Occipital lobe (tissue), 2 donors: ENCODE measurements around the gene RAB11FIP5. TPM values are rescaled to one million over a fixed set of nuclear protein-coding genes. Genes with fewer than 3 reads are reported as not detected.
"Not testable (repeated sequence)": the region's sequence is repeated elsewhere in the genome, so short reads cannot be mapped to it uniquely, and the experiment has no call there.

Source experiments
- DNase-seq: peaks from one replicate; lab custom pipeline; 2025; lab: John Stamatoyannopoulos, UW
- total RNA-seq: library from RNA; depleted of rRNA; stranded (reverse); fragments of >200 nt; gene quantifications from one replicate; pipeline ENCODE4 v1.2.3, GENCODE V29; 2014

The RAB11FIP5 gene
- total RNA-seq, 1 donor from 2014 or later = 7.5 TPM

DNA sequence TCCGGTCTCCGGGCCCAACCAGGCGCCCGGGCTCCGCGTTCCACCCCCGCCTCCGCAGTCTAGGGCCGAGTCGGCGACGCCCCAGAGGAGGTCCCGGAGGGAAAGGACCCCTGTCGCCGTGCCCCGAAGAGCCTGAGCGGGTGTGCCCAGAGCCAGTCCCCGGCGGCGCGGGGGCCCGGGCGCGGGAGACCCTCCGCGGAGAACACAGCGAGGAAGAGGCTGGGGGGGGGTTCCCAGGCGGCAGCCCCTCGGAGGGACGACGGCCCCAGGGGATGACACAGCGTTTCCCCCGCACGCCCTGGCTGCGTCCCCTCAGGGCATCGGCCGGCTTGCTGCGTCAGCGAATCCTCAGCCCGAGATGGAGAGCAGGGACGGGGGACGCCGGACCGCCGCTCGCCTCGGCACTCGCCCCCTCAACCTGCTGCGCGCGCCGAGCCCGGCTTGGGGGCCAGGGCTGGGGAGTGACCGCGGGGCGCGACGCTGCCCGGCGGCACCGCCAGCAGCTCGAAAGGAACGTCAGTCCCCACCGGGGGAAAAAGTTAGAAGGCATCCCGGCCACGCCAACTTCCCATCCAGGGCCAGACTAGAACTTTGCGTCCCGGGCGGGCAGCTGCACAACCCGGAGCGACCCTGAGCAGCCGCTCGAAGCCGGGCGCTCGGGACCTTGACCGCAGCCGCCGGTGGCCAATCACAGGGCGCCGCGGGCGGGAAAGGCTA, 41.9 kb downstream of the RAB11FIP5 start:
- no peak for DNase-seq

DNA sequence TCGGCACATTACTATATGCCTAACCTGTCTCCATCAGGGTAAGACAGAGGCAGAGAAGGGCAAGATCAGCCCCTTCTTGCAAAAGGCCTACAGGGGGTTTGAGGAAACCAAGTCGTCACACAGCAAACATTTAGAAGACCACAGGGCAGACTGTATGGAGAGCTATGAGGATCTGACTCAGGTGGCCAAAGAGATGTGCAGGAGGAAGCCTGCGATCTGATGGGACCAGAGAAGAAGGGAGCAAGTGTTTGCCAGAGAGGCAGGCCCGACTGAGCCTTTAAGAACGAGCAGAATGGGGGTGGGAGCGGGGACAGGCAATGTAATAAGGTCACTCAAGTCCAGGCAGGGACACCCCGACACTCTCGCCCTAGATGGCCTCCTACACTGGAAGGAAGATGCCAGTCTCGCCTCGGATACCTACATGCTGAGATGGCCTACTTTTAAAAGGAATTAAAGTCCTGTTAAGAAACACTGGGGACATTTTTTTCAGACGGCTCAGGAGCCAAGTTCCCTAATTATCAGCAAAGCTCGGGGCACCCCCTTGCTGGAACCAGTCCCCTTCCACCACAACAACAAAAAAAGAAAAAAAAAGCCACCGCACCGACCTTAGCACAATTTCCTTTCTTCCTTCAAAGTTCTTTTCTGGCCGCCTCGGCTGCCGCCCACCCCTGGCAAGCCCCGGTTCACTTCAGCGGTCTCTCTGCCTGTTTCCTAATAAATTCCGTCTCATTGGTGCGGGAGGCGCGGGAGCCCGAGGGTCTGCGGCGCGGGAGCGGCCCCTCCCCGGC, 42.7 kb downstream of the RAB11FIP5 start:
- DNase-seq = no peak

DNA sequence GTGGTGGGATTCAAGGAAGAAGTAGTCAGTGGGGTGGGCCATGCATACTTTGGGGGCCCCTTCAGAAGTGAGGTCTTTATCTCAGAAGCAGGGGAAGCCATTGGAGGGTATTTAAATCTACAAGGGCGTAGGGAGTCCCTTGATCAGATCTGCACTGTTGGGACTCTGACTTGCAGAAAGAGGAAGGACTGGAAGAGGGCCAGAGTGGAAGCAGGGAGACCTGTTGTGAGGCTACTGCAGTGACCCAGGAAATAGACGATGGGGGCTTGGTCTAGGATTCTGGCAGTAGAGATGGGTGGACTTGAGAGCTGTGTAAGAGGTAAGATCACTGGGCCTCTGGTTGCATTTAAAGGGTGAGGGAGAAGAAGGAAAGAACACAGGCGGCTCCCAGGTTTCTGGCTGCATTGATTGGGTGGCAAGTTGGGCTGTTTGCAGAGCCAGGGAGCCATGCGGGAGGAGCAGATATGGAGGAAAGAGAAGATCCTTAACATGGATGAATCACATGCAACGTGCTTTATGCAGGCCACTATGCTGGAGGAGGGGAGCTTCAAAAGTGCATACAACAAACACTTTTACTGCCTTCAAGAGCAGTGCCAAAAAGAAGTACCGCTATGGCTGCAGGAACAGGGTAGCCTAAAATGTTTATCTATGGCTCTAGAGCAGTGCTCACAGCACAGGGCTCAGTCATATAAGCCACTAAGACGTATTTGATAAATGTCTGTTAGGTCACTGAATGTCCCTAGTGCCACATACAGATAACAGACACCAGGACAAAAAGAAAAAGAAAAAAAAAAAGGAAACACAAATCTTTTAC, 43.5 kb downstream of the RAB11FIP5 start:
- DNase-seq = no peak

DNA sequence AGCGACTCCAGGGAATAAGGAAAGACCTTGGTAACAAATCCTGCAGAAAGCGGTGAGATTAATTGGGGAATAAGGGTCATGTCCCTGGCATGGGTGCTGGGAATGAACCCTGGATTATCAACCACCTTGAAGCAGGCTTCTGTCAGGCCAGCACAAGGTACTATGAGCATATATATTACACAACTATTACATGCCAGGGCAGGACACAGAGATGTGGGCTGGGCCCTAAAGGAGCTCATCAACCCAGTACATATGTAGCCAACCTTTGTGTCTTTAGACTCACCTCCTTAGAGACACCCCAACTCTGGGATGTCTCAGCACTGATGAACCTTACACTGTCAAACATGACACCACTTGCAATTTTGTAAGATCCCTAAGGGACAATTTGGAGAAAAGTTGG, 44.6 kb downstream of the RAB11FIP5 start:
- no peak for DNase-seq

DNA sequence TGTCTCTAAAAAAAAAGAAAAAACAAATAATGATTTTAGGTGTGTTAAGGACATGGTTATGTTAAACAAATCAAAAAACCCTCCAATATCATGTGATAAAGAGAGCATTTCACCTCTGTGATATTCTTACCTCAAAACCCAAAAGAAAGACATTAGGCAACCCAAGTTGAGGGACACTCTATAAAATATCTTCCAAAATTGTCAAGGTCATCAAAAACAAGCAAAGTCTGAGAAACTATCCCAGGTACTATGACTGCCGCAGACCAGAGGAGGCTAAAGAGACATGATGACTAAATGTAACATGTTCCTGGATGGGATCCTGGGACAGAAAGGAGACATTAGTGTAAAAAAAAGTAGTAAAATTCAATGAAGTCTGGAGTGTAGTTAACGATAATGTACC, 45.7 kb downstream of the RAB11FIP5 start:
- no peak for DNase-seq

DNA sequence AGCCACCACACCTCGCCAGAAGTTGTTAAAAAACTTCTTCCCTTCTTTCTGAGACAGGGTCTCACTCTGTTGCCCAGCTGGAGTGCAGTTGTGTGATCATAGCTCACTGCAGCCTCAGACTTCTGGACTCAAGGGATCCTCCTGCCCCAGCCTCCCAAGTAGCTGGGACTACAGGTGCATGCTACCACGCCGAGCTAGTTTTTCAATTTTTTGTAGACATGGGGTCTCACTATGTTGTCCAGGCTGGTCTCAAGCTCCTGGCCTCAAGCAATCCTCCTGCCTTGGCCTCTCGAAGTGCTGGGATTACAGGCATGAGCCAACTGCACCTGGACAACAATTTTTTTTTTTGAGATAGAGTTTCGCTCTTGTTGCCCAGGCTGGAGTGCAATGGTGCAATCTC, 47.7 kb downstream of the RAB11FIP5 start:
- not testable (repeated sequence) for DNase-seq

DNA sequence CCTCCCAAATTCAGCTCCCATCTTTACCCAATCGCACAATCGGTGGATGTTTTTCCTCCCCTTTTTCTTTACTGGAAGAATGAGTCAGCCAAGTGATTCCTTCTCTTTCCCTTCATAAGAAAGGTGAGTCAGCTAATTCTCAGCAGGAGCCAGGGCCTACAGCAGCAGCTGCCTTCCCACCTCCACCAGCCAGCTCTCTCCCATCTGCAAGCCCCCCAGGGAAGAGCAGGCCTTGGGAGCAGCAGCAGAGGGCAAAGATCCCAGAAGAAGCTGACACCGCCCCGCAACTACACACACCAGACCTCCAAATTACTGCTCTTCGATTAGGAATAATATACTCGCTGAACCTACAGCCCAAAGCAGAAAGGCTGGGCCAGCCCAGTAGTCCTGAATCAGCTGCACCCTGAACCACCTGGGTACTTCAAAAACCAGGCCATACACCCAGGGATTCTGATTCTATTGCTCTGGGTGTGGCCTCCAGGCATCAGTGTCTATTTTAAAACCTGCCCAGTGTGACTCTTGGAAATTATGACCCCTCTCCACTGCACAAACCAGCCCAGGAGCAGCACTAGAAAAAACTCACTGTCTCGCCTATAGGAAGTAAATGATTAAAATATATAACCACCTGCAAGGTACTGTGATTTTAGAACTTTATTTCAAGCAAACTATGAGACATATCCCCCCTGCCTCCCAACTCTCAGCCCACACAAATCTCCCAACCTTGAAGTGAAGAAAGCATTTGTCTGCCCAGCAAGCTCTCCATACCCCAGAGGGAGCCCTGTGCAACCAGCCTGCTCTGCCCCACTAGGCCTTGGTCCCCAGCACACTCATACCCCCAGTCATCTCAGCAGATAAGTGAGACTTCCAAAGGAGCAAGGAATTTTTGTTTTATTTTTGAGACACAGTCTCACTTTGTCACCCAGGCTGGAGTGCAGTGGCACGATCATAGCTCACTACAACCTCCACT, 48.6 kb downstream of the RAB11FIP5 start:
- DNase-seq = no peak

DNA sequence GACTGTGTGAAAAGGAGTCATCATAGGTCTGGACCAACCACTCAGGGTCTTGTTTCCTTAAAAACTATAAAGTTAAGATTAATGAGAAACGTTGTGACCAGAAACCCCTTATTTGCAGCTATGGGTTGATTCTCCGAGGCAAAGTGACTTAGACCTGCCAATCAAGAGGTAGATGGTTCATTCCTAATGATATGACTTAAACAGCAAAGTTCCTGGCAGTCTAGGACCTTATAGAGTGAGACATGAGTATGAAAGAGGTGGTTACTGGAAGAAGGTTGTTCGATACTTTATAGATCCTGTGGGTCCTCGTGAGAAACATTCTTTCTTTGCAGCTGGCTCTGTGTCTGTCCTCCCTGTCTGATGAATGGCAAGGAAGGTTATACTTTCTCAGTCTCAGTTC, 49.3 kb downstream of the RAB11FIP5 start:
- no peak for DNase-seq

DNA sequence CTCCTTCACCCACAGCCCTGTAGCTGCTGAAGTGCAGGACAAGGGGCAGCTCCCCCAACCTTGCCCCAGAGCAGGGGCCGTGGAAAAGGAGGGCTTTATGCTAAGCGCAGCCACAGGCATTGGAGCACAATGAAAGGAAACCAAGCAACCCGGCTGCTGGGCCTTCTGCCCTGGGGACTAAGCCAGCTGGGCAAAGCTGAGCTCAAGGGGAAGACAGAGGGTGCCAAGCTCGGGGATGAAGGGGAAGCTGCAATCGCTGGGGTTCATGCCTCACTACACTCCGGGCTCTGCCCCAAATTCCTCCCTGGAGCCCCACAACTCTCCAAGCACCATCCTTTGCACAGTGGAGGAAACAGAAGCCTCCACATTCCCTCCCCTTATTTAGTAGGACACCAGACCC, 53.6 kb downstream of the RAB11FIP5 start:
- no peak for DNase-seq

DNA sequence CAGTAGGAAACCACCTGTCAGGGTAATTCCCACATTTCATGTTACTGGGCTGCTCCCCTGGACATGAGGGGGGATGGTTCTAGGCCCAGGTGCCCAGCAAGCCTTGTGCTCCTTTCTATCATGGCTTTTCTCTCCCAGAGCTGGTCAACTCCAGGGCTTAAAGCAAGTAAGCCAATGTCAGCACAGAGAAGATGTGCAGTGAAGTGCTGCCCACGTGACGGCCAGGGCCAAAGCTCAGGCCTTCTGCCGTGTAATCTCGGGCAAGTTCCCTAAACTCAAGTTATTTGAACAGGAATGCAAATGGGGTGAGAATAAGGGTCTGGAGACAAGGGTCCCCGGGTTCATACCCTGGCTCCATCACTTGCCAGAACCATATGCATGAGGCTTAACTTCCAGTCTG, 57.8 kb downstream of the RAB11FIP5 start:
- no peak for DNase-seq

DNA sequence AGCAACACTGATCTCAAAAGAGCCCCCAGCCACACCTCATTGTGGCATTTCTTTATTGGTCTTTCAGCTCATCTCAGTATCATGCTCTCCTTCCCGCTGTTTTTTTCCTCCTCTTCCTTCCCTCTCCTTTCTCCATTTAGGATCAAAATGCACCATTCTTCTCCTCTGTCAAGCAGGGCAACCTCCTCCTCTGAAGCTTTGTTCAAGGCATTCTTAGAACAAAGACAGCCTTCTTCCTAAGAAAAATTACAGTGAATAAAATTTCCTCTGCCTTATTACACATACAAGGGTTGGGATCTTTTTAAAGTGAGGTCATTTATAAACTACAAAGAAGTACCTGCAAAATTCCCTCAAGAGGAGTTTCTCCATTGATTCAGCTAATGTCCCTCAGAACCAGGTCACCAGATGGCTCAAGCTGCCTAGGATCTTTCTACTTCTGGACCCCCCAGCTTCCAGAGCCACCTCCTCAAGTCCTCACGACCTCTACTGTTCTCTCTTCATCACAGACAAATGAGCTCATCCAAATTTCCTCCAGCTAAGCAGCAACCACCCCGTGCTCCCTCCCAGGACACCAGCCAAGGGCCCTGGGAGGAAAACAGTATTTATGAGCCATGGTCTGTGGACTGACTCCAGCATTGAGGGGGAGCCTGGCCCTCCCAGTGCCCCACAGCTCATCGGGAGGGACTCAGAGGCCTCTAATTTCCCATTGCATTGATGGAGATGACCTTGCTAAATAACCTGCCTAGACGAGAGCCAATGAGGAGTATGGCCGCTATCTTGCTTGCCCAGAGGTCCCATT, 59.2 kb downstream of the RAB11FIP5 start:
- no peak for DNase-seq

DNA sequence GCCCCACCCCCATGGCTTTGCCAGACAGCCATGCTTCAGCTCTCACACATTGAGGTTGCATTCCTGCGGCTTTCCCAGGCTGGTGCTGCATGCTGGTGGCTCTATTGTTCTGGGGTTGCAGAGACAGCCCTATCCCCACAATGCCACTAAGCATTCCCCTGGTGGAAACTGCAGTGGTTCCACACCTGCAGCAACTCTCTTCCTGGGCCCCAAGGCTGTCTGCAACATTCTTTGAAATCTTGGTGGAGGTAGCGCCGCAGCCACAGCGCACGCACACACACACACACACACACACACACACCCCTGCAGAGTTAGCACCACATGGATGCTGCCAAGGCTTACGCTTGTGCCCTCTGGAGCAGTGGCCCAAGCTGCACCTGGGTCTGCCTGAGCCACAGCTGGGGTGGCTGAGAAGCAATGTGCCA, 62.6 kb downstream of the RAB11FIP5 start:
- DNase-seq = no peak

DNA sequence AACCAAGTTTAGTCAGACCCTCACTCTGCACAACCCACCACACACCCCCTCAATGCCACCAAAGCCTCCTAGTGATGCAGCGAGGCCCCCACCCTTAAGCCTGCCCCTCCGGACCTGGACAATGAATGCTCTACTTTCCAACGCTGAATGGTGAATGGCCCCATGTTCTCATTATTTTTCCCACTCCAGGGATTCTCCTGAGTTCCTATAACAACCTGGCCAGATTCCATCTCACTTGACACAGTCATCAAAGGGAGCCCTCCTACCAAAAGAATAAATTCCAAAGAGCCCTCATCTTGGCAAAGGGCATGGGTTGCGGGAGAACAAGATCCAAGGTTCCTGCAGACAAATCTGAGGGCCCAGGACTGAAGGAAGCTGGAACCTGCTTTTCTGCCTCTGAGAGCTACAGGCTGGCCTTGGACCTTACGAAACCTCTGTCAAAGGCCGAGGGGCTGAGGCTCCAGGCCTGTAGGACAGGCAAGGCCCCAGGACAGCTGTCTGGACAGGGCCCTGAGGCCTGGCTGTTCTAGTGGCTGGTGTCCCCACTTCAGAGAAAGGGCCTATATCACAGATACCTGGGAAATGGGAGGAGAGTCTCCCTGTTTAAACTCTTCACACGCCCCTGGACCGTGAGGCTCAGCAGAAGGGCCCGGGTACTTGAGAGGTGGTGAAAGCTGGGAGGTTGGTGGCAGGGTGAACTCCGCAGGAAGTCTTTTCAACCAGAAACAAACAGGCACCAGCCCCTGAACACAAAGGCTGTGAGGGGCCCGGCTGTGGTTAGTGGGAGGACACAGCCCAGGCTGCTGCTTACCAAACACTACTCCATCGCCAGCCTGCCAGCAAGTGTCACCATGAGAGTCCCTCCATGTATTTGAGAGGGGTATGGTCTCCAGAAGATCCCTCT, 68.6 kb downstream of the RAB11FIP5 start:
- no peak for DNase-seq

DNA sequence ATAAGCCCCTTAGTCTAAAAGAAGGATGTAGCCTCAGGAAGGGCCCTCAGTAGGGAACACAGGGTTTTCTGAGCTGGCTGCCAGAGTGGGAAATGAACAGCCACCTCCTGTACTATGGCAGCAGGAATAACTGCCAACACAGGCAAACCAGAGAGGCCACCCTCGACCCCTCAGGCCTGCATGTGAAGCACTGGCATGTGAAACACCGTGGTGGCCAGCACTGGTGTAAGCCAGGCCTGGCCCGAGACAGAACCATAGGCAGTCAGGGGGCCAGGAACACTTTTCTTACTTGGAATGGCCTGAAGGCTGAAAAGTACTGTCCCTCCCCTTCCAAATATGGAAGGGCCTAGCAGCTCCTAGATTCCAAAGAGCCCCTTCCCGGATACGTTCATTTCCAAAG, 69.5 kb downstream of the RAB11FIP5 start:
- DNase-seq = no peak

DNA sequence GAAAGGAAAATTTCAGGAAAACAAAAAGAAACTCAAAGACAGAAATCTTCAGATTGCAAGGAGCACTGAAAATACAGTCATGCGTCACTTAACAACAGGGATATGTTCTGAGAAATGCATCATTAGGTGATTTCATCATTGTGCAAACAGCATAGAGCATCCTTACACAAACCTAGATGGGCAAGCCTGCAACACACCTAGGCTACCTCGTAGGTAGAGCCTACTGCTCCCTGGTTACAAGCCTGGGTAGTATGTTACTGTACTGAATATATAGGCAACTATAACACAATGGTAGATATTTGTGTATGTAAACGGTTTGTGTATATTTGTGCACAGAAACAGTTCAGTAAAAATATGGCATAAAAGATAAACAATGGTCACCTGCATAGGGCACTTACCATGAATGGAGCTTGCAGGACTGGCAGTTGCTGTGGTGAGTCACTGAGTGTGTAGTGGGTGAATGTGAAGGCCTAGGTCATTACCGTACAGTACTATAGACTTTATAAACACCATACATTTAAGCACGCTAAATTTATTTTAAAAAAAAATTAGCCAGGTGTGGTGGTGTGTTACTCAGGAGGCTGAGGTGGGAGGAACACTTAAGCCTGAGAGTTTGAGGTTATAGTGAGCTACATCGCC, 74.7 kb downstream of the RAB11FIP5 start:
- no peak for DNase-seq

DNA sequence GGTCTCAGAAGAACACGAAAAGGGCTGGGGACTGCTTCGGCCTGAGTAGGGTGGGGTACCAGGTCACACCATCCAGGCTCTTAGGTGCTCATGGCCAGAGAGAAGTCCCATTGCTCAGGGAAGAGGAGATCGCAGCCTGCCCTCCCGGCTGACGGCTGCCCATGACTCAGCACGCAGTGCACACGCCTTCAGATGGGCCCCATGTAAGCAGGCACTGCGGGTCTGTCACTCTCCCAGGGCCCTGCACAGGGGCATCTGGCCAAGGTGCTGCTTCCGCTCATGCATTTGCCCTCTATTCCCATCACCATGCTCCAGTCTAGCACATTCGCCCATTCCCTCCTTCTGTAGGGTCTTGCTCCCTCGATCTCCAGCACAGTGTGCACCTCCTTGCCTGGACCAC, 76.0 kb downstream of the RAB11FIP5 start:
- DNase-seq = no peak

DNA sequence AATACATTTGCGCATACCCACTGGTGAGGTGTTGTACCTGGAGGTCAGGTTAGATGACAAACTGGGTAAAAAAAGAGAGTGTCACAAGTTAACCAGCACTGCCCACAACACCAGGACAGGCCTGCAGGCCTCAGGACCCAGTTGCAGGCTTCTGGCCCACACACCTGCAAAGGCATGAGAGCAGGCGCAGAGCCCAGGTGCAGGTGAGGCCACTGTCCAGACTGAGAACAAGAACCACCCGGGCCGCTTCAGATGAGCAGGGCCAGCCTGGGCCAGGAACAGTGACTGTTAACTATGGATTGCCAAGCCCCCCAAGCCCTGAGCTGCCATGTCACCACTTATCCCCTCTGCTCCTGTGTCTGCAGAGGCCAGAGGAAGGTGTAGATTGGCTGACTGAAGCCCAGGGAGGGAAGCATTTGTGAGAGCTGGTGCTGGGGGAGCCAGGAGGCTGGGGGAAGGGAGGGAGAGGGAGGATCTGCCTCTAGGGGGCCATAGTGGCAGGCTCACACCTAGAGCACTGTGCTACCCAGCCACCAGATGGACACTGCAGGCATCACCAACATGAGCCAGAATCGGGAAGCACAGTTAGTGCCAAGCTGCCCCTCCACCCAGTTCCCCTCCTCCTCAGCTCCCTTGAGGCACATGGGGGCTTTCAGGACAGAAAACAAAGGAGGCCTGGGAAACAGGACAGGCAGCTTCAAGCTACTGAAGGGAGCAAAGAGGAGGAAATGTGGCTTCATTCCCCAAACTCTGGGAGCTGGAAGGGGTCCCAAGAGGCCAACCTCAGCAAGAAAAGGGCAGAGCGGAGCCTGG, 76.6 kb downstream of the RAB11FIP5 start:
- no peak for DNase-seq
